HG03196 (cell line): ENCODE measurements around the gene CDK11B.
"Not testable (repeated sequence)": the region's sequence is repeated elsewhere in the genome, so short reads cannot be mapped to it uniquely, and the experiment has no call there.

Source experiments
- ATAC-seq: cut with Tn5 transposase; IDR thresholded peaks from one replicate; pipeline ENCODE4 v1.9.1; 2021; ENCODE audit not compliant: unreplicated experiment

CDK11B gene

GRCh38 chr1:1658583-1659549 lies at the start of gene CDK11B:
Gene CDK11B, minus strand, starts transcription at chr1:1659004. Its CDS starts 1,519 bp downstream, at chr1:1657485.
- peak; percentile 87 for ATAC-seq

GRCh38 chr1:1707897-1708296 lies 49.1 kb upstream of the CDK11B start:
- ATAC-seq: not testable (repeated sequence)

- not testable (repeated sequence) for ATAC-seq
Observed at GRCh38 chr1:1707241-1707640, 48.4 kb upstream of the CDK11B start.

GRCh38 chr1:1705623-1706022 lies 46.8 kb upstream of the CDK11B start:
- ATAC-seq: not testable (repeated sequence)

GRCh38 chr1:1704284-1704957 lies 45.6 kb upstream of the CDK11B start:
- ATAC-seq: not testable (repeated sequence)

- no peak for ATAC-seq
Observed at GRCh38 chr1:1703796-1704195, 45.0 kb upstream of the CDK11B start.

- not testable (repeated sequence) for ATAC-seq
Observed at GRCh38 chr1:1702506-1702905, 43.7 kb upstream of the CDK11B start.

- ATAC-seq: not testable (repeated sequence)
Observed at GRCh38 chr1:1700557-1700956, 41.8 kb upstream of the CDK11B start.

- ATAC-seq: not testable (repeated sequence)
Observed at GRCh38 chr1:1700067-1700466, 41.3 kb upstream of the CDK11B start.

- not testable (repeated sequence) for ATAC-seq
Observed at GRCh38 chr1:1699061-1699460, 40.3 kb upstream of the CDK11B start.

GRCh38 chr1:1697358-1698183 lies 38.8 kb upstream of the CDK11B start:
- ATAC-seq: not testable (repeated sequence)

- ATAC-seq: not testable (repeated sequence)
Observed at GRCh38 chr1:1696431-1697357, 37.9 kb upstream of the CDK11B start.

- ATAC-seq: peak; percentile 83
Observed at GRCh38 chr1:1692714-1693647, 34.2 kb upstream of the CDK11B start, which contains the start of gene SLC35E2B. Gene SLC35E2B, minus strand, starts transcription at chr1:1692795. Its CDS starts 16,096 bp downstream, at chr1:1676699.

- ATAC-seq: peak; percentile 42
Observed at GRCh38 chr1:1692324-1692713, 33.5 kb upstream of the CDK11B start.

GRCh38 chr1:1691443-1691842 lies 32.6 kb upstream of the CDK11B start:
- ATAC-seq: not testable (repeated sequence)

- not testable (repeated sequence) for ATAC-seq
Observed at GRCh38 chr1:1689526-1689925, 30.7 kb upstream of the CDK11B start.

- ATAC-seq: no peak
Observed at GRCh38 chr1:1687846-1688245, 29.0 kb upstream of the CDK11B start.

GRCh38 chr1:1684031-1684681 lies 25.4 kb upstream of the CDK11B start:
- ATAC-seq: no peak
